NT2/D1 (cell line): ENCODE results near the gene ABCA13.

Experiments used
- DNase-seq: peaks from one replicate; pipeline ENCODE4 v3.0.0-alpha.2; 2011; ENCODE audit warnings: low read depth, low spot score
- H3K27me3 ChIP-seq: 2 replicates; pipeline ENCODE4 v1.6.0; 2011; ENCODE audit warnings: mild to moderate bottlenecking; ENCODE audit not compliant: insufficient read length, insufficient read depth
- H3K36me3 ChIP-seq: 2 replicates; pipeline ENCODE4 v1.6.1; 2011; ENCODE audit warnings: mild to moderate bottlenecking, low read length, mixed read lengths; ENCODE audit not compliant: insufficient read depth, insufficient read length
- H3K4me1 ChIP-seq: 2 replicates; pipeline ENCODE4 v1.5.1; 2011; ENCODE audit not compliant: insufficient read depth, insufficient read length
- H3K4me3 ChIP-seq: 2 replicates; pipeline ENCODE4 v1.5.1; 2011; ENCODE audit warnings: low read depth; ENCODE audit not compliant: insufficient read length
- H3K9ac ChIP-seq: 2 replicates; pipeline ENCODE4 v1.6.0; 2011; ENCODE audit warnings: low read depth; ENCODE audit not compliant: insufficient read length
- H3K9me3 ChIP-seq: 2 replicates; pipeline ENCODE4 v1.5.1; 2011; ENCODE audit warnings: mild to moderate bottlenecking, low read length; ENCODE audit not compliant: insufficient read depth
- SUZ12 ChIP-seq: IDR thresholded peaks from 2 replicates; pipeline ENCODE4 v1.6.1; 2011; ENCODE audit not compliant: insufficient read length, insufficient read depth; ENCODE audit errors: extremely low read depth
- YY1 ChIP-seq: IDR thresholded peaks from 2 replicates; pipeline ENCODE4 v1.6.1; 2011; ENCODE audit not compliant: insufficient read length, insufficient read depth
- ZNF274 ChIP-seq: IDR thresholded peaks from 2 replicates; pipeline ENCODE4 v1.6.1; 2011; ENCODE audit warnings: mild to moderate bottlenecking, low read depth, low read length

ABCA13 gene

DNA sequence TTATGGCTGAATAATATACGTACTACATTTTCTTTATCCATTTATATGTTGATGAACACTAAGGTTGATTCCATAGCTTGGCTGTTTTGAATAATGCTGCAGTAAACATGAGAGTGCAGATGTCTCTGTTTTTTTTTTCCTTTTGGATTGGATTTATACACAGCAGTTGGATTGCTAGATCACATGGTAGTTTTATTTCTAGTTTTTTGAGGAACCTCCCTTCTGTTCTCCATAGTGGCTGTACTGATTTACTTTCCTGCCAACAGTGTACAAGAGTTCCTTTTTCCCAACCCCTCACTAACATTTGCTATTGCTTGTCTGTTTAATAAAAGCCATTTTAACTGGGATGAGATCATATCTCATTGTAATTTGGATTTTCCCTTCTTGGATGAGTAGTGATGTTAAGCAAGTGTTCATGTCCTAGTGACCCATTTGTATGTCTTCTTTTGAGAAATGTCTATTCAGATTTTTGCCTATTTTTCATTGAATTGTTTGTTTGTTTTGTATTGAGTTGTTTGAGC, 36.0 kb downstream of the ABCA13 start:
- Histone ChIP-seq H3K36me3 (no peaks in the 10 kb centered on the region), H3K9me3 (no peaks in the 10 kb centered on the region; the same call in 1 of the 2 replicates), H3K9ac (no peak overlapping the region), H3K4me3 (no peak overlapping the region), H3K27me3 (no peaks in the 10 kb centered on the region), H3K4me1 (no peaks in the 10 kb centered on the region)
- no peak for TF ChIP-seq ZNF274
- TF ChIP-seq SUZ12 = no peak
- TF ChIP-seq YY1 = no peak
- no peak for DNase-seq

DNA sequence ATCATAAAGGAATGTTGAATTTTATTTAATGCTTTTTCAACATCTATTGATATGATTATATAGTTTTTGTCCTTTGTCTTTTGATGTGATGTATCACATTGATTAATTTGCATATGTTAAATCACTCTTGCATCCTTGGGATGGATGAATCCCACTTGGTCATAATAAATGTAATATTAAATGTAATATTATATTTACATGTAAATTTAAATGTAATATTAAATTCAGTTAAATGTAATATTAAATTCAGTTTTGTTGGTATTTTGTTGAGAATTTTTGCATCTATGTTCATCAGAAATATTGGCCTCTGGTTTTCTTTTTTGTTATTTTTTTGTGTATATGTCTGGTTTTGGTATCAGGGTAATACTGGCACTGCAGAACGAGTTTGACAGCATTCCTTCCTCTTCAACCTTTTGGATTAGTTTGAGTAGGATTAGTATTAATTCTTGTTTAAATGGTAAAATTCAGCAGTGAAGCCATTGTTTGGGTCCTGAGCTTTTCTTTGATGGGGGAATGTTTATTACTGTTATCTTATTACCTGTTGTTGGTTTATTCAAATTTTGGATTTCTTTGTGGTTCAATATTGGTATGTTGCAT, 37.8 kb downstream of the ABCA13 start:
- H3K4me1 ChIP-seq = no peaks in the 10 kb centered on the region
- no peak for DNase-seq
- H3K4me3 ChIP-seq = no peak overlapping the region
- H3K27me3 ChIP-seq = no peaks in the 10 kb centered on the region
- no peaks in the 10 kb centered on the region; the same call in 1 of the 2 replicates for H3K9me3 ChIP-seq
- H3K36me3 ChIP-seq = no peaks in the 10 kb centered on the region
- TF ChIP-seq YY1 (no peak), ZNF274 (no peak), SUZ12 (no peak)
- no peak overlapping the region for H3K9ac ChIP-seq

GRCh38 chr7:48213226-48213625, 42.0 kb downstream of the ABCA13 start:
- no peaks in the 10 kb centered on the region for H3K4me1 ChIP-seq
- no peak overlapping the region for H3K4me3 ChIP-seq
- H3K27me3 ChIP-seq = no peaks in the 10 kb centered on the region
- H3K9ac ChIP-seq = no peak overlapping the region
- no peaks in the 10 kb centered on the region for H3K36me3 ChIP-seq
- peaks cover 12% of the 10 kb centered on the region for H3K9me3 ChIP-seq
- TF ChIP-seq ZNF274 (no peak), SUZ12 (no peak), YY1 (no peak)
- no peak for DNase-seq

- Histone ChIP-seq H3K9me3 (peaks cover 12% of the 10 kb centered on the region), H3K4me1 (no peaks in the 10 kb centered on the region), H3K36me3 (no peaks in the 10 kb centered on the region), H3K27me3 (no peaks in the 10 kb centered on the region), H3K9ac (no peak overlapping the region), H3K4me3 (no peak overlapping the region)
- no peak for TF ChIP-seq SUZ12
- no peak for TF ChIP-seq YY1
- TF ChIP-seq ZNF274 = no peak
- no peak for DNase-seq
These were observed 46.0 kb downstream of the ABCA13 start for GRCh38 chr7:48217266-48217665.

GRCh38 chr7:48217753-48218152, 46.5 kb downstream of the ABCA13 start:
- DNase-seq = no peak
- H3K36me3 ChIP-seq = no peaks in the 10 kb centered on the region
- peaks cover 12% of the 10 kb centered on the region for H3K9me3 ChIP-seq
- H3K4me1 ChIP-seq = no peaks in the 10 kb centered on the region
- TF ChIP-seq ZNF274 (no peak), SUZ12 (no peak), YY1 (no peak)
- no peaks in the 10 kb centered on the region for H3K27me3 ChIP-seq
- no peak overlapping the region for H3K4me3 ChIP-seq
- no peak overlapping the region for H3K9ac ChIP-seq

DNA sequence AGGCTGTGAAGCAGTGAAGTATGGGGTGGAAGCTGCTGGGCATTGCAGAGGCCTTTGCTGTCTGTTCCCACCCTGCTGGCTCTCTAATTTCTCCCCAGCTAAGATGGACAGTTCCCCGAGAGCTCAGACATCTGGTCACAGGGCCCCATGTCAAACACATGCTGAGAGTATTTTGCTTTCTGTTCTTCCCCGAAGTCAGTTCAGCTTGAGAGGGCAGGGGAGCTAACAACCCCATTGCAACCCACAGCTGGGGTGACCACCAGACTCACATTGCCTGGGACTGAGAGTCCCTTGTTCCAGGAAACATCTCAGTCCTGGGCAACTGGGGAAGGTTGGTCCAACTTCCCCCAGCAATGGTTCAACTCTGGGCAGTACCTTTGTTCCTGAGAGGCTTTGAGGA, 52.8 kb downstream of the ABCA13 start:
- no peak for TF ChIP-seq YY1
- no peak for TF ChIP-seq ZNF274
- TF ChIP-seq SUZ12 = no peak
- no peak overlapping the region for H3K9ac ChIP-seq
- no peak overlapping the region for H3K4me3 ChIP-seq
- H3K27me3 ChIP-seq = no peaks in the 10 kb centered on the region
- H3K36me3 ChIP-seq = no peaks in the 10 kb centered on the region
- no peak for DNase-seq
- H3K4me1 ChIP-seq = no peaks in the 10 kb centered on the region
- H3K9me3 ChIP-seq = no peaks in the 10 kb centered on the region

DNA sequence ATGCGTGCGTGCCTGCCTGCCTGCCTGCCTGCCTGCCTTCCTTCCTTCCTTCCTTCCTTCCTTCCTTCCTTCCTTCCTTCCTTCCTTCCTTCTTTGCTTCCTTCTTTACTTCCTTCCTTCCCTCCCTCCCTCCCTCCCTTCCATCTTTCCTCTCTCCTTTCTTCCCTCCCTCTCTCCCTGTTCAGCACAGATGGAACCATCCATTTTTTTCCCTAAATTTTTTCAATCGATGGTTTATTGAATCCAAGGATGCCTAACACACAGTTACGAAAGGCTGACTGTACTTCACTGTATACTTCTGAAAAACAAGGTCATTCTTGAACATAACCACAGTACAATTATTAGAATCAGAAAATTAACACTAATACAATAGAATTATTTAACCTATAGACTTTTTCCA, 53.8 kb downstream of the ABCA13 start:
- H3K36me3 ChIP-seq = no peaks in the 10 kb centered on the region
- H3K27me3 ChIP-seq = no peaks in the 10 kb centered on the region
- DNase-seq = no peak
- H3K4me3 ChIP-seq = no peak overlapping the region
- TF ChIP-seq SUZ12 = no peak
- no peak for TF ChIP-seq YY1
- TF ChIP-seq ZNF274 = no peak
- H3K4me1 ChIP-seq = no peaks in the 10 kb centered on the region
- H3K9ac ChIP-seq = no peak overlapping the region
- no peaks in the 10 kb centered on the region for H3K9me3 ChIP-seq
